Hepatocyte (in vitro differentiated cells): ENCODE data around the gene SLC25A17. TPM values are rescaled to one million over a fixed set of nuclear protein-coding genes. Genes with fewer than 3 reads are reported as not detected.

Experiments used
- DNase-seq: peaks from one replicate; pipeline ENCODE4 v3.0.0-alpha.2; 2016; ENCODE audit warnings: low spot score
- H2AFZ ChIP-seq: fragments of 200-600 bp; sonication (generic); 2 replicates; pipeline ENCODE4 v1.6.0; 2016; ENCODE audit warnings: antibody characterized with exemption, mild to moderate bottlenecking
- H3K27ac ChIP-seq: fragments of 200-600 bp; sonication (generic); 2 replicates; pipeline ENCODE4 v1.5.1; 2016; ENCODE audit warnings: mild to moderate bottlenecking
- H3K27me3 ChIP-seq: fragments of 200-600 bp; sonication (generic); 2 replicates; pipeline ENCODE4 v1.6.1; 2016
- H3K36me3 ChIP-seq: fragments of 200-600 bp; sonication (generic); replicated peaks from 2 replicates; pipeline ENCODE4 v1.5.1; 2016; ENCODE audit warnings: low read depth; ENCODE audit not compliant: insufficient read depth
- H3K4me1 ChIP-seq: fragments of 200-600 bp; sonication (generic); 2 replicates; pipeline ENCODE4 v1.5.1; 2016; ENCODE audit warnings: mild to moderate bottlenecking, moderate library complexity; ENCODE audit not compliant: insufficient read depth
- H3K4me2 ChIP-seq: fragments of 200-600 bp; sonication (generic); 2 replicates; pipeline ENCODE4 v1.6.0; 2016
- H3K4me3 ChIP-seq: fragments of 200-600 bp; sonication (generic); 2 replicates; pipeline ENCODE4 v1.5.1; 2016; ENCODE audit warnings: mild to moderate bottlenecking
- H3K79me2 ChIP-seq: fragments of 200-600 bp; sonication (generic); 2 replicates; pipeline ENCODE4 v1.6.0; 2017; ENCODE audit warnings: mild to moderate bottlenecking
- H3K9me2 ChIP-seq: fragments of 200-600 bp; sonication (generic); replicated peaks from 2 replicates; pipeline ENCODE4 v1.6.0; 2017; ENCODE audit warnings: mild to moderate bottlenecking; ENCODE audit not compliant: insufficient read depth
- H3K9me3 ChIP-seq: fragments of 200-600 bp; sonication (generic); 2 replicates; pipeline ENCODE4 v1.5.1; 2016; ENCODE audit warnings: low read depth, mild to moderate bottlenecking
- H4K20me1 ChIP-seq: fragments of 200-600 bp; sonication (generic); 2 replicates; pipeline ENCODE4 v1.6.0; 2016; ENCODE audit warnings: mild to moderate bottlenecking; ENCODE audit not compliant: insufficient read depth, poor library complexity, severe bottlenecking
- CTCF ChIP-seq: fragments of 200-600 bp; sonication (generic); IDR thresholded peaks from 2 replicates; pipeline ENCODE4 v1.5.1; 2016; ENCODE audit warnings: antibody characterized with exemption, mild to moderate bottlenecking; ENCODE audit not compliant: poor library complexity
- EZH2 ChIP-seq: fragments of 200-600 bp; sonication (generic); IDR thresholded peaks from 2 replicates; pipeline ENCODE4 v1.6.1; 2016; ENCODE audit warnings: antibody characterized with exemption, mild to moderate bottlenecking, borderline replicate concordance
- EZH2phosphoT487 ChIP-seq: fragments of 200-600 bp; sonication (generic); IDR thresholded peaks from one replicate; pipeline ENCODE4 v1.6.1; 2018; ENCODE audit warnings: antibody characterized with exemption, mild to moderate bottlenecking, low read depth, moderate library complexity; ENCODE audit not compliant: unreplicated experiment, severe bottlenecking
- WGBS: methylation state at CpG from one replicate; pipeline ENCODE4 v1.1.6; 2016; ENCODE audit warnings: low lambda C conversion rate; ENCODE audit errors: missing lambda C conversion rate; 5-methylcytosine and 5-hydroxymethylcytosine counted together
- polyA plus RNA-seq: library from polyadenylated mRNA; unstranded; fragments of >200 nt; fragmentation: Nextera tagmentation; extraction: Ambion mirVana; gene quantifications from 2 replicates; pipeline ENCODE4 v1.2.1, GENCODE V29; 2016
- total RNA-seq: library from RNA; depleted of rRNA; stranded (reverse); fragments of >200 nt; gene quantifications from 2 replicates; pipeline ENCODE4 v1.2.3, GENCODE V29; 2014

SLC25A17 gene
- total and polyA plus RNA-seq, 2 experiments from 2014 or later: 20.5 to 24.8 TPM

- Histone ChIP-seq H3K9me3 (no peaks in the 10 kb centered on the region), H3K4me1 (peaks cover 5% of the 10 kb centered on the region), H3K4me3 (no peak within 1 kb of the TSS), H4K20me1 (no peaks in the 10 kb centered on the region), H2AFZ (no peak within 1 kb of the TSS), H3K4me2 (no peak within 1 kb of the TSS), H3K36me3 (peaks cover 3% of the 10 kb centered on the region), H3K27me3 (no peaks in the 10 kb centered on the region), H3K79me2 (peaks cover 92% of the 10 kb centered on the region), H3K27ac (no peak within 1 kb of the TSS), H3K9me2 (no peaks in the 10 kb centered on the region)
- 95% methylated on average over 3 of the region's 3 CpGs for WGBS
- no peak for DNase-seq
- TF ChIP-seq EZH2phosphoT487: no peak
- TF ChIP-seq EZH2: no peak
- TF ChIP-seq CTCF: no peak
Observed at GRCh38 chr22:40862013-40862412, 42.9 kb upstream of the SLC25A17 start, which contains the start of gene DNAJB7. DNAJB7 (minus strand) TSS chr22:40862113; CDS start chr22:40861994, 119 bp downstream.

GRCh38 chr22:40857309-40857855, 38.2 kb upstream of the SLC25A17 start:
- no peaks in the 10 kb centered on the region for H3K27me3 ChIP-seq
- 11% methylated on average over 18 of the region's 18 CpGs for WGBS
- no peaks in the 10 kb centered on the region for H3K9me2 ChIP-seq

GRCh38 chr22:40856513-40857308, 37.6 kb upstream of the SLC25A17 start, which contains the start of the genes ST13 and XPNPEP3:
ST13 (minus strand) TSS chr22:40856639; CDS start chr22:40856540, 99 bp downstream.
XPNPEP3 (plus strand) TSS chr22:40857148; CDS start chr22:40857182, 34 bp downstream.
- peak within 1 kb of the TSS; percentile 97 for H3K27ac ChIP-seq
- peak; percentile 98 for DNase-seq
- peaks cover 92% of the 10 kb centered on the region for H3K79me2 ChIP-seq
- H3K9me3 ChIP-seq: no peaks in the 10 kb centered on the region
- H3K4me3 ChIP-seq: peak within 1 kb of the TSS; percentile 77
- WGBS: under 1% methylated on average over 58 of the region's 63 CpGs
- no peaks in the 10 kb centered on the region for H3K36me3 ChIP-seq
- H3K9me2 ChIP-seq: no peaks in the 10 kb centered on the region
- no peaks in the 10 kb centered on the region for H3K27me3 ChIP-seq
- peaks cover 33% of the 10 kb centered on the region for H3K4me1 ChIP-seq
- peak within 1 kb of the TSS; percentile 72 for H2AFZ ChIP-seq
- H3K4me2 ChIP-seq: peak within 1 kb of the TSS; percentile 90
- TF ChIP-seq EZH2: no peak
- TF ChIP-seq CTCF: peak; percentile 18
- TF ChIP-seq EZH2phosphoT487: no peak
- peaks cover 40% of the 10 kb centered on the region for H4K20me1 ChIP-seq

More at GRCh38 chr22:40857309-40857855, 38.2 kb upstream of the SLC25A17 start:
- Histone ChIP-seq H3K9me3 (no peaks in the 10 kb centered on the region), H3K36me3 (no peaks in the 10 kb centered on the region), H4K20me1 (peaks cover 33% of the 10 kb centered on the region), H3K79me2 (peaks cover 92% of the 10 kb centered on the region), H3K4me3 (peak overlapping the region; percentile 77), H3K4me1 (peaks cover 29% of the 10 kb centered on the region), H3K27ac (peak overlapping the region; percentile 97), H2AFZ (peak overlapping the region; percentile 55), H3K4me2 (peak overlapping the region; percentile 90)
- TF ChIP-seq EZH2 (no peak), EZH2phosphoT487 (no peak), CTCF (no peak)
- DNase-seq: no peak
